CD4-positive, alpha-beta T cell treated with Interleukin-17A for 4 hours (primary cell): Measurements from ENCODE around the gene RNF19B.
"Not testable (repeated sequence)": the region's sequence is repeated elsewhere in the genome, so short reads cannot be mapped to it uniquely, and the experiment has no call there.

ENCODE experiments used
- DNase-seq: peaks from one replicate; pipeline ENCODE4 v3.0.0-alpha.2; 2020; ENCODE audit warnings: mixed read lengths

RNF19B gene

GRCh38 chr1:32927441-32927840 is 37.2 kb downstream of the RNF19B start:
- DNase-seq, result no peak

GRCh38 chr1:32926562-32926961 is 38.0 kb downstream of the RNF19B start:
- no peak for DNase-seq

- peak; percentile 39 for DNase-seq
These were observed 39.0 kb downstream of the RNF19B start for GRCh38 chr1:32925403-32926162.

DNA sequence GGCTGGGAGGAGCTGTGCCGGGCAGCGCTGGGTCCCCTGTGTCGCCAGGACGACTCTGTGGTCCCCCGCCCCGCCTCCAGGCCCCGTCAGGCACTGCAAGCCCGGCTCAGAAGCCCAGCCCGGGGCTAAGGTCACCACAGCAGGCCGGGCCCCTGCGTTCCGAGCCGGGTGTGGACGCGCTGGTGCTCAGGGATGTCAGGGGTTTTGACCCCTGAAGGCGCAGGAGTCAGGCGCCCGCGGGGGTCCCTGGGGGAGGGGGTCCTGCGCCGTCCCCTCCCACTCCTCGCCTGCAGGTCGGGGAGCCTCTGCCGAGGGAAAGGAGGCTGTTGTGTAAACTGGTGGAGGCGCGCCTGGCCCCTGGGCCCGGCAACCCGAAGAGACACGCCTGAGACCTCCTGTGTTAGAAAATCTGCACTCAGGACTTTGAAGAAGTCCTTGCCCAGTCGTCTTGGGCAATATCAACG is 39.7 kb downstream of the RNF19B start:
- DNase-seq, result peak; percentile 17

- DNase-seq, result no peak
These were observed 43.8 kb downstream of the RNF19B start for GRCh38 chr1:32920833-32921232.

- no peak for DNase-seq
These were observed 44.5 kb downstream of the RNF19B start for GRCh38 chr1:32919811-32920733.

- DNase-seq, result no peak
These were observed 46.4 kb downstream of the RNF19B start for GRCh38 chr1:32918179-32918578.

DNA sequence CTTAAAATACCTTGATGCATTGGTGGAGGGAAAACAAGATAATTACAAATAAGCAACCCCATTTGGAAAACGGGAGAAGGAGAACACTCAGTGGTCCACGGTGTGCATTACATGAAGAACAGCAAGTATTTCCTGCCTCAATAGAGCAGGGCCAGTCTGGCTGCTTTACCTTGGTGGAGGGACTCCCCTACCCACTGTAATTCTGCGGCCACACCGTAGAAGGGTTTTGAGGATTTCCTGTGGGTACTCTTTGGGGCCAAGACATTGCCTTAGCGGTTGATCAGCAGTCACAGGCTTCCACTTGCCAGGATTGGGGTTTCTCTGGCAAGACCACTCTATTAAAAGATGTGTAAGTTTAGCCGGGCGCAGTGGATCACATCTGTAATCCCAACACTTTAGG is 47.1 kb downstream of the RNF19B start:
- DNase-seq, result no peak

DNA sequence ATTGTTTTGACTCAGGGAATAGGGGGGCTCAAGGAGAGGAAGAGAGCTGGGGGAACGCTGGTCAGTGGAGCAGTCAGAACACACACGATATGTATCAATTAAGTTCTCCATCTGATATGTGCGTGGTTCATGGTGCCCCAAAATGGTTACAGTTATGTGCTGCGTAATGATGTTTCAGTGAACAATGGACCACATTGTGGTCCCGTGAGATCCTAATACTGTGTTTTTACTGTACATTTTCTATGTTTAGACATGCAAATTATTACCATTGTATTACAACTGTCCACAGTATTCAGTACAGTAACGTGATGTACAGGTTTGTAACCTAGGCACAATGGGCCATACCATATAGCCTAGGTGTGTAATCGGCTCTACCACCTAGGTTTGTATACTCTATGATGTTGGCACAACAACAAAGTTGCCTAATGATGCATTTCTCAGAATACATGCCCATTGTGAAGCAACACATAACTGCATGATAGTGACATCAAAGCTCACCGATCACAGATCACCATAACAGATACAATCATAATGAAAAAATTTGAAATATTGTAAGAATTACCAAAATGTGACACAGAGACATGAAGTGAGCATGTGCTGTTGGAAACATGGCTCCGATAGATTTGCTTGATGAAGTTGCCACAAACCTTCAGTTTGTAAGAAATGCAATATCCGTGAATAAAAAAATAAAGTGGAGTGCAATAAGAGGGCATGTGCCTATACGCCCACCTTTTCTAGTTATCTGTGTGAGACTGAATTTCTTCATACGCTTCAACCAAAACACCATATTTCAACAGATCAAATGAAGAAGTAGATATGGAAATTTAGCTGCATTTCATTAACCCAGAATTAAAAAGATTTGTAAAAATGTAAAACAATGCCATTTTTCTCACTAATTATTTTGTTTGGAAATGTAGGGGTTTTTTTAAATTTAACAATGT is 48.6 kb downstream of the RNF19B start:
- no peak for DNase-seq

DNA sequence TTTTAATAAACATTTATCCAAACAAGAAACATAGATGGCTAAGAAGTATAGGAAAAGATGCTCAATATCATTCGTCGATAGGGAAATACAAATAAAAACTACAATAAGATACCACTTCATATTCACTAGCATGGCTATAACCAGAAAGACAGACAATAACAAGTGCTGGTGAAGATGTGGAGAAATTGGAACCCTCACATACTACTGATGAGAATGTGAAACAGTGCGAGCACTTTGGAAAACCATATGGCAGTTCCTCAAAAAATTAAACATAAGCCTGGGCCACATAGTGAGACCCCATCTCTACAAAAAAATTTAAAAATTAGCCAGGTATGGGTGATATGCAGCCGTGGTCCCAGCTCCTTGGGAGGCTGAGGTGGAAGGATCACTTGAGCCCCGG is 54.3 kb downstream of the RNF19B start:
- no peak for DNase-seq

- no peak for DNase-seq
These were observed 57.2 kb downstream of the RNF19B start for GRCh38 chr1:32907435-32907834.

DNA sequence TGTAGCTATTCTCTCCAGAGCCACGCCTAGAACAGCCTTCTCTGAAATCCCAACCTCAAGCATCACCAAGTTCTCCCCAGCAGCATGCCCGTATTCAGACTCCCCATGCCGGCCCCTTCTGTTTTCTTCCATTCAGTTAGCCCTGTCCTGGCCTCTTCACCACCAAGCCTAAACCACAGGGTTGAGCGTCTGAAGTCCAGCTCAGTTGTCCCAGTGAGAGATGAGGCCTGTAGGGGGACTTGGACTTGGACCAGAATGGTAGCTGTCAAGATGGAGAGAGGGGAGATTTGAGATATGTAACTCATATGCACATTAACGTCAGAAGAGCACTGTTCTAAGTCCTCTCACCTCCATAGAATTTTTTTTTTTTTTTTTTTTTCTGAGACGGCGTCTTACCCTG is 58.0 kb downstream of the RNF19B start:
- no peak for DNase-seq

DNA sequence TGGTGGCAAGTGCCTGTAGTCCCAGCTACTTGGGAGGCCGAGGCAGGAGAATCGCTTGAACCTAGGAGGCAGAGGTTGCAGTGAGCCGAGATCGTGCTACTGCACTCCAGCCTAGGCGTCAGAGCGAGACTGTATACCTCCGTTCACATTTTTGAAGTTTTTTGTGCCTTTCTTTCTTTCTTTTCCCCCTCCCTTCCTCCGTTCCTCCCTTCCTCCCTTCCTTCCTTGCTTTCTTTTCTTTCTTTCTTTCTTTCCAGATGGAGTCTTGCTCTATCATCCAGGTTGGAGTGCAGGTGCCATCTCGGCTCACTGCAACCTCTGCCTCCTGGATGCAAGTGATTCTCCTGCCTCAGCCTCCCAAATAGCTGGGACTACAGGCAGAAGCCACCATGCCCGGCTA is 59.0 kb downstream of the RNF19B start:
- not testable (repeated sequence) for DNase-seq

DNA sequence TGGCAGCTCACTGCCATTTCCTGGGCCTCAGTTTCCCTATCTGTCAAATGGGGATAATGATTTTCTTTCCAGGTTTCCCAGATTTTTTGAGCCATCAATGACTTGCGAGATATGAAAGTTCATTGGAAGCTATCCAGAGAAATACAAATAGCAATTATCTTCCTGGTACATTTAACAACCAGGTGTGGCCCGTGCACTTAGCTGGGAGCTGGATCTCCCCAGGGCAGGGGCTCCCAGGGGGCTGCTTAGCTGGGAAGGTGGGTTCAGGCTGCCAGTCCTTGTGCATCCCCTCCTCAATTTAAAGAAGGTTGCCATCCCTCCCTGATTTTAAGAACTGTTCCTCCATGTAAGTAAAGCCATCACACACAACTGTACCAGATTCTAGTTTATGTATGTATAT is 59.8 kb downstream of the RNF19B start:
- DNase-seq, result no peak

DNA sequence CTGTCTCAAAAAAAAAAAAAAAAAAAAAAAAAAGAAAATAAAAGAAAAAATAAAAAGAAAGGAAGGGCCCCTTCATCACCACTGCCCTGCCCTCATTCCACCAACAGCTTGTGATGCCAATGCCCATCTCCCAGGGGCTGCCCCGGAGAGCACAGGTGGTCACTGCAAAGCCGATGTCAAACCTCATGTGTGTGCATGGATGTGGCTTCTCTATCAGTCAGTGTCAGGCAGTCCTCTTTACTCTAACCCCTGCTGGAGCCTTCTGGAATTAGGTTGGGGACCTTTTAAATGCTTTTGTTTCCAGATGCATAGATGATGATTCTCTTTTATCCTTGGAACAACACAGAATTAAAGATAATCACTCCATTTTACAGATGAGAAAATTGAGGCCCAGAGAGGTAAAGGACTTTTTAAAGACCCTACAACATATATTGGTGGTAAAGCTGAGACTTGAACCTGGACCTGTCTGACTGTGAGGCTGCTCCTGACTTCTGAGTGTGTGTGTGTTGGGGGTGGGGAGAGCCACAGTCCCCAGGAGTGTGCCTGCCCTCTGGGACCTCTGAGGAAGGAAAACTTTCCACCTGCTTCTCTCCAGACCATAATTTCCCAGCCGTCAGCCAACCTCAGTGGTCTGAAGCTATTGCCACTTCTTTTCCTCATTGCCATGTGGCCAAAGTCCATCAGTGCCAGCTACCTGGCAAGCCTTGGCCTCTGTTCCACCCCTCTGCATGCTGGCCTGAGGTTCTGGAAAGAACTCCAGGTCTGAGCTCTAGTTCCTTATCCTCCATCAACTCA is 60.4 kb downstream of the RNF19B start:
- DNase-seq, result no peak

DNA sequence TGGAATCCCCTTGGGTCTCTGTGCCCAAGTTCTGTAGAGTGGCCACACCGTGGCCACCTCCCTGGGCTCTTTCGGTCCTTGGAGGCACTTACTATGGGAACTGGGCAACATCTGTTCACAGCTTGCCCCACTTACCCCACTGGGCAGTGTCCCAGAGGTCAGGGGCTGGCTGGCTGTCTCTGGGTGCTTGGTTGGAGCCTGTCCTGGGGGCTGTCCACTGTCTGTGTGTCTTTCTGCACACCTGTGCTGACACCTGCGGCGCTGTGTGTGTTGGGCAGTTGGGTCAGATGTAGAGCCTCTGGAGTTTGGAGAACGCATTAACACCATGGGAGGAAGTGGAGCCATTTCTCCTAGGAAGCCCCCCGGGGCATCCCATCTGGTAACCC is 62.1 kb downstream of the RNF19B start:
- DNase-seq, result no peak

DNA sequence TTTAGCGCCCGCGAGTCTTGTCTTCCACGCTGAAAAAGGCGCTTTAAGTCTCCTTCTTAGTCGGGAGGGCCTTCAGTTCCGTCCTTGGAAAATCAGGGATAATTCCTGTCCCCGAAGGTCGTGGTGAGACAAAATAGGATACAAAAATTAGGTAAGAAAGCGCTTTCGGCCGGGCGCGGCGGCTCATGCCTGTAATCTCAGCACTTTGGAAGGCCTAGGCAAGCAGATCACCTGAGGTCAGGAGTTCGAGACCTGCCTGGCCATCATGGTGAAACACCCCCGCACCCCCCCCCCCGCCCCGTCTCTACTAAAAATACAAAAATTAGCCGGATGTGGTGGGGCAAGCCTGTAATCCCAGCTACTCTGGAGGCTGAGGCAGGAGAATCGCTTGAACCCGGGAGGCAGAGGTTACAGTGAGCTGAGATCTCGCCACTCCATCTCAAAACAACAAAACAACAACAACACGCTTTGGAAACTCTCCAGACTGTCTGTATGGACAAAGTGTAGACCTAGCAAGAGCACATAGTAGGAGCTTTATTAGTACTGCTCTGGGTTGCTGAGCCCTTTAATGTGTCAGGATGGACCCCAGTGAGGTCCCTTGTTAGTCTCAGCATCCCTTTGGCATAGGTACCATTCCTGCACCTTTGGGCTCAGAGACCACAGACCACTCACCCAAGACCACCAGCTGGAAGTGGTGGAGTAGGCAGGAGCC is 62.6 kb downstream of the RNF19B start:
- no peak for DNase-seq

DNA sequence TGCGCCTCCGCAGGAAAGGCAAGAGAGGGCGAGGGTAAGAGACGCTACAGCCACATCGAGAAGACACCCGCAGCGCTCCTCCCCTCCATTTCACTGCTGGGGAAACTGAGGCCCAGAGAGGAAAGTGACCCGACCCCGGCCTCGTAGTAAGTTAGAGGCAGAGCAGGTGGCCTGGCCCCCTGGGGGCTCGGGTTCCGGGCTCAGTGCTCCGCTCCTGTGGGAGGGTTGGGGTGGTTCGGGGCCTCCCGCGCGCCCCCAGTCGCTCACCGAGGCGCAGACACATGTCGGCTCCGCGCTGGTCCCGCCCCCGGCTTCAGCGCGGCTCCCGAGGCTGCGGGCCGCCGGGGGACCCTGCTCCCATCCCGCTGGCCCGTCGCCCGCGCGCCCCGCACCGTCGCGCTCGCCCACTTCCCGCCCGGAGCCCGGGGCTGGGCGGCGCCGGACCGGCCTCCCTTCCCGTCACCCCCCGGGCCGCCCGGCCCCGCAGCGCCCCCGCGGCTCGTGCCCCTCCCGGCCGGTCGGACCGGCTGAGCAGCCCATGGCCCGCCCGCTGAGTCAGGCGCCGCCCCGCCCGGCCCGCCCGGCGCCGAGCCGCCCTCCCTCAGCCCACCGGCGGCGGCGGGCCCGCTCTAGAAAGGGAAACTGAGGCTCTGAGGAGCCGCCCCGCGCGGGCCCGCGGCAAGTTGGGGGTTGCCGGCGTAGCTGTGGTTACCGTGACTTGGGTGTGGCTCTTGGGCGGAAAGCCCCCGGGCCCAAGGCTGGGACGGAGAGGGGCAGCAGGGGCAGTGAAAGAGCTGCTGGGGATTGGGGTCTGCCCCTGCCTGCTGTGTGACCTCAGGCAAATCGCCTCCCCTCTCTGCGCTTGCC is 63.4 kb downstream of the RNF19B start, which contains the start of gene TMEM54:
Gene TMEM54 (minus strand): TSS at position 434 of the 867 bp plus-strand sequence. CDS start 151 bp downstream, at position 283.
- DNase-seq, result peak; percentile 13

DNA sequence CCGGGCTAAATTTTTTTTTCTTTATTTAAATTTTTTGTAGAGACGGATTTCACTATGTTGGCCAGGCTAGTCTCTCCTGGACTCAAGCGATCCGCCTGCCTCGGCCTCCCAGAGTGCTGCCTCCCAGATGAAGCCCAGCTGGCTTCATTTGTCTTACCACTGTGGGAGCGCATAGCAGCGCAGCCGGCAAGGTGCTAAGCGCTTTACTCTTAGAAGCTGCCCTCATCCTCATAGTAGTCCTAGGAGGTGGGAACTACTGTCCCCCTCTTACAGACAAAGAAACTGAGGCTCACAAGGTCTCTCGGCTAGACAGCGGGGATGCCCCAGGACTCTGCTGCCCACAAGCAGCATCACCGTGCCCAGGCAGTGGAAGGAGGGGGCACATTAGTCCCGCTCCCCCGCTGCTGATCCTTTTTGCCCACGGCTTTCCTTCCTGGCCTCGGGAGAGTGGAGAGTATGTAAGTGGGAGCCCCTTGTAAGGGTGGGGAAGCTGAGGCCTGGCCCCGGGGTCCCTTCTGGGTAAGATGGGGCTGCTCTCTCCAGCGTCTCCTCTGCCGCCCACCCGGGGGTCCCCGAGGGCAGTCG is 64.1 kb downstream of the RNF19B start:
- DNase-seq, result no peak
